HepG2 (cell line): ENCODE data around the gene MISP3. TPM values are rescaled to one million over a fixed set of nuclear protein-coding genes. Genes with fewer than 3 reads are reported as not detected.
A peak's percentile ranks its signal among the peaks of the same experiment; 100 is the strongest.

Experiments used
- ARNT2 ChIP-seq: sonication (generic); formaldehyde crosslinking; IDR thresholded peaks from 2 replicates; pipeline ENCODE4 v1.8.0; 2022; ENCODE audit warnings: mild to moderate bottlenecking, low read depth, missing genetic modification reagents, moderate library complexity
- CC2D1A ChIP-seq: sonication (generic); formaldehyde crosslinking; IDR thresholded peaks from 2 replicates; pipeline ENCODE4 v1.8.1; 2023; ENCODE audit warnings: mild to moderate bottlenecking, missing genetic modification reagents
- CREB3 ChIP-seq: sonication (generic); formaldehyde crosslinking; IDR thresholded peaks from 2 replicates; pipeline ENCODE4 v1.5.0; 2020; ENCODE audit warnings: missing genetic modification reagents
- DZIP1 ChIP-seq: sonication (generic); formaldehyde crosslinking; IDR thresholded peaks from 2 replicates; pipeline ENCODE4 v1.5.0; 2020; ENCODE audit warnings: mild to moderate bottlenecking, missing genetic modification reagents
- ELK4 ChIP-seq: sonication (generic); formaldehyde crosslinking; IDR thresholded peaks from 2 replicates; pipeline ENCODE4 v1.9.0; 2021; ENCODE audit warnings: missing genetic modification reagents, borderline replicate concordance
- HOXD1 ChIP-seq: sonication (generic); formaldehyde crosslinking; IDR thresholded peaks from 2 replicates; pipeline ENCODE4 v1.5.0; 2020; ENCODE audit warnings: missing genetic modification reagents
- MXD1 ChIP-seq: sonication (generic); formaldehyde crosslinking; IDR thresholded peaks from 2 replicates; pipeline ENCODE4 v1.4.0; 2020; ENCODE audit warnings: mild to moderate bottlenecking, missing genetic modification reagents
- MZF1 ChIP-seq: sonication (generic); formaldehyde crosslinking; IDR thresholded peaks from 2 replicates; pipeline ENCODE4 v1.8.1; 2023; ENCODE audit warnings: mild to moderate bottlenecking, missing genetic modification reagents, borderline replicate concordance
- NR3C1 ChIP-seq: sonication (generic); formaldehyde crosslinking; IDR thresholded peaks from 2 replicates; pipeline ENCODE4 v1.4.0; 2020; ENCODE audit warnings: missing genetic modification reagents
- PBX2 ChIP-seq: IDR thresholded peaks from 2 replicates; pipeline ENCODE4 v1.6.1; 2016; ENCODE audit warnings: control low read depth
- PITX1 ChIP-seq: sonication (generic); formaldehyde crosslinking; IDR thresholded peaks from 2 replicates; pipeline ENCODE4 v1.5.1; 2020; ENCODE audit warnings: mild to moderate bottlenecking, missing genetic modification reagents
- POLR2G ChIP-seq: fragments of 200-400 bp; formaldehyde crosslinking; IDR thresholded peaks from 2 replicates; pipeline ENCODE4 v1.6.1; 2018; ENCODE audit warnings: mild to moderate bottlenecking, low read depth, low read length, moderate library complexity
- RAD51 ChIP-seq: fragments of 450-650 bp; IDR thresholded peaks from 2 replicates; pipeline ENCODE4 v1.6.1; 2016; ENCODE audit warnings: borderline replicate concordance
- TRAFD1 ChIP-seq: sonication (generic); formaldehyde crosslinking; IDR thresholded peaks from 2 replicates; pipeline ENCODE4 v1.5.1; 2020; ENCODE audit warnings: missing genetic modification reagents, mild to moderate bottlenecking, borderline replicate concordance
- ZBTB7B ChIP-seq: sonication (generic); formaldehyde crosslinking; IDR thresholded peaks from 2 replicates; pipeline ENCODE4 v1.4.0; 2020; ENCODE audit warnings: missing genetic modification reagents
- ZNF367 ChIP-seq: sonication (generic); formaldehyde crosslinking; IDR thresholded peaks from 2 replicates; pipeline ENCODE4 v1.4.0; 2020; ENCODE audit warnings: missing genetic modification reagents, borderline replicate concordance
- ZNF446 ChIP-seq: sonication (generic); formaldehyde crosslinking; IDR thresholded peaks from 2 replicates; pipeline ENCODE4 v1.5.0; 2020; ENCODE audit warnings: mild to moderate bottlenecking, missing genetic modification reagents
- ZNF770 ChIP-seq: sonication (generic); formaldehyde crosslinking; IDR thresholded peaks from 2 replicates; pipeline ENCODE4 v1.5.0; 2020; ENCODE audit warnings: mild to moderate bottlenecking, missing genetic modification reagents
- ZNF781 ChIP-seq: sonication (generic); formaldehyde crosslinking; IDR thresholded peaks from 2 replicates; pipeline ENCODE4 v1.5.1; 2020; ENCODE audit warnings: borderline replicate concordance, mild to moderate bottlenecking, missing genetic modification reagents; ENCODE audit errors: not compliant biosample characterization
- polyA plus RNA-seq, 8 experiments: library from polyadenylated mRNA; depleted of rRNA in 3 of 8; stranded (reverse) in 7 of 8; unstranded in 1 of 8; fragments of >200 nt; fragmentation: Illumina TruSeq in 4 of 8; extraction: Trizol in 4 of 8; gene quantifications; 2 replicates each; pipeline versions ENCODE4 v1.2.1 to v1.2.3, GENCODE V29; 2011 to 2016; ENCODE audit warnings: low read depth in 4 of 8, missing spikeins in 1 of 8, mixed read lengths in 1 of 8; ENCODE audit not compliant: insufficient read depth in 1 of 8
- total RNA-seq, 5 experiments: library from RNA; depleted of rRNA; stranded (reverse); fragments of >200 nt; fragmentation: Illumina TruSeq; extraction: Trizol; gene quantifications; 2 replicates each; pipeline ENCODE4 v1.2.3, GENCODE V29; 2016; ENCODE audit warnings: low read depth in 1 of 5

Gene MISP3
- total and polyA plus RNA-seq, 2 of the 13 experiments (the other 11 are each of a cell fraction or from before 2014, with no cell fraction given), result 2.5 to 5.4 TPM

GRCh38 chr19:14072535-14073260 is at the start of gene MISP3 (continued):
- TF ChIP-seq DZIP1 (no peak), ELK4 (CRISPR knock-in tag) (no peak), HOXD1 (no peak), TRAFD1 (CRISPR knock-in tag) (0 out of 2 replicates have a peak, but pooled peaks have one; percentile 40), ZBTB7B (CRISPR knock-in tag) (no peak), RAD51 (no peak), ZNF367 (CRISPR knock-in tag) (no peak), ARNT2 (CRISPR knock-in tag) (no peak), ZNF781 (CRISPR knock-in tag) (no peak), NR3C1 (CRISPR knock-in tag) (no peak), MZF1 (CRISPR knock-in tag) (no peak), PBX2 (CRISPR knock-in tag) (no peak), ZNF770 (CRISPR knock-in tag) (no peak), PITX1 (CRISPR knock-in tag) (no peak), MXD1 (CRISPR knock-in tag) (no peak), CREB3 (0 out of 2 replicates have a peak, but pooled peaks have one; percentile 6), CC2D1A (CRISPR knock-in tag) (no peak), POLR2G (no peak), ZNF446 (CRISPR knock-in tag) (peak; percentile 82)
